NK-92 (cell line): Measurements from ENCODE around the gene GOSR2.

Source experiments
- DNase-seq: peaks from one replicate; lab custom pipeline; 2025; ENCODE audit not compliant: unreplicated experiment; lab: John Stamatoyannopoulos, UW

GOSR2 gene

GRCh38 chr17:46958041-46958591 lies 35.2 kb downstream of the GOSR2 start:
- DNase-seq: no peak

- DNase-seq: no peak
Observed at GRCh38 chr17:46960152-46960551, 37.2 kb downstream of the GOSR2 start.

- DNase-seq: no peak
Observed at GRCh38 chr17:46962374-46962790, 39.4 kb downstream of the GOSR2 start.

- DNase-seq: no peak
Observed at GRCh38 chr17:46963571-46963970, 40.6 kb downstream of the GOSR2 start.

GRCh38 chr17:46964315-46965265 lies 41.6 kb downstream of the GOSR2 start:
- DNase-seq: no peak

- no peak for DNase-seq
Observed at GRCh38 chr17:46968224-46968834, 45.4 kb downstream of the GOSR2 start.

GRCh38 chr17:46968896-46969295 lies 45.9 kb downstream of the GOSR2 start:
- DNase-seq: no peak

- no peak for DNase-seq
Observed at GRCh38 chr17:46971647-46972300, 48.8 kb downstream of the GOSR2 start.

- DNase-seq: no peak
Observed at GRCh38 chr17:46972346-46972745, 49.4 kb downstream of the GOSR2 start.

GRCh38 chr17:46974086-46974485 lies 51.1 kb downstream of the GOSR2 start:
- DNase-seq: no peak

GRCh38 chr17:46975287-46975686 lies 52.3 kb downstream of the GOSR2 start:
- DNase-seq: no peak

GRCh38 chr17:46976626-46977270 lies 53.8 kb downstream of the GOSR2 start:
- DNase-seq: no peak

- no peak for DNase-seq
Observed at GRCh38 chr17:46977348-46977747, 54.4 kb downstream of the GOSR2 start.

- DNase-seq: no peak
Observed at GRCh38 chr17:46977750-46978488, 55.0 kb downstream of the GOSR2 start.

- DNase-seq: no peak
Observed at GRCh38 chr17:46978489-46979146, 55.7 kb downstream of the GOSR2 start.

GRCh38 chr17:46979147-46979863 lies 56.3 kb downstream of the GOSR2 start, which contains the start of gene RPRML:
RPRML (minus strand) TSS chr17:46979253; CDS start chr17:46979007, 246 bp downstream.
- DNase-seq: no peak

GRCh38 chr17:46982577-46982976 lies 59.6 kb downstream of the GOSR2 start:
- no peak for DNase-seq

GRCh38 chr17:46983782-46984181 lies 60.8 kb downstream of the GOSR2 start:
- no peak for DNase-seq

GRCh38 chr17:46984341-46984740 lies 61.4 kb downstream of the GOSR2 start:
- no peak for DNase-seq
